GM20431 (cell line): ENCODE measurements around the gene ZNF587.
"Not testable (repeated sequence)": the region's sequence is repeated elsewhere in the genome, so short reads cannot be mapped to it uniquely, and the experiment has no call there.

Experiments
- in situ Hi-C: fragments of 300-500 bp; cut with MseI, MboI; formaldehyde crosslinking; loops from one replicate; pipeline ENCODE4 v1.15.0; 2020; ENCODE audit warnings: low sequenced_read_pairs; ENCODE audit not compliant: unreplicated experiment

ZNF587 gene

GRCh38 chr19:57849666-57850473, at the start of gene ZNF587:
ZNF587 (plus strand) TSS chr19:57849859; CDS start chr19:57850039, 180 bp downstream.
- in situ Hi-C loops = not testable (repeated sequence)

- in situ Hi-C loops = no loop called here
Observed at GRCh38 chr19:57800696-57801095, 49.0 kb upstream of the ZNF587 start.

- in situ Hi-C loops = no loop called here
Observed at GRCh38 chr19:57802269-57802668, 47.4 kb upstream of the ZNF587 start.

- in situ Hi-C loops = no loop called here
Observed at GRCh38 chr19:57803265-57803593, 46.4 kb upstream of the ZNF587 start.

- in situ Hi-C loops = no loop called here
Observed at GRCh38 chr19:57803594-57804325, 45.9 kb upstream of the ZNF587 start.

GRCh38 chr19:57807541-57807940, 42.1 kb upstream of the ZNF587 start:
- in situ Hi-C loops = no loop called here

- in situ Hi-C loops = not testable (repeated sequence)
Observed at GRCh38 chr19:57810410-57811295, 39.0 kb upstream of the ZNF587 start.

- in situ Hi-C loops = no loop called here
Observed at GRCh38 chr19:57812226-57812625, 37.4 kb upstream of the ZNF587 start.

- in situ Hi-C loops = not testable (repeated sequence)
Observed at GRCh38 chr19:57812975-57813820, 36.5 kb upstream of the ZNF587 start.

- in situ Hi-C loops = no loop called here
Observed at GRCh38 chr19:57813919-57814504, 35.6 kb upstream of the ZNF587 start.

GRCh38 chr19:57814505-57815246, 35.0 kb upstream of the ZNF587 start, which contains the start of gene ZNF552:
ZNF552 (minus strand) TSS chr19:57814913; CDS start chr19:57814743, 170 bp downstream.
- in situ Hi-C loops = no loop called here

GRCh38 chr19:57815247-57816075, 34.2 kb upstream of the ZNF587 start:
- in situ Hi-C loops = no loop called here

- in situ Hi-C loops = no loop called here
Observed at GRCh38 chr19:57816652-57817051, 33.0 kb upstream of the ZNF587 start.

- in situ Hi-C loops = no loop called here
Observed at GRCh38 chr19:57817976-57818375, 31.7 kb upstream of the ZNF587 start.

- in situ Hi-C loops = no loop called here
Observed at GRCh38 chr19:57818378-57818777, 31.3 kb upstream of the ZNF587 start.

- in situ Hi-C loops = no loop called here
Observed at GRCh38 chr19:57819475-57820148, 30.0 kb upstream of the ZNF587 start.

GRCh38 chr19:57820599-57820998, 29.1 kb upstream of the ZNF587 start:
- in situ Hi-C loops = no loop called here
